ENCODE measurements around the gene CST7.

- TF ChIP-seq CTCF (IDR thresholded peaks at IDR 0.05; ENCODE audit: low read depth, low read length, poor library complexity, severe bottlenecking) = no peak
- no peak for TF ChIP-seq EZH2phosphoT487 (IDR thresholded peaks at IDR 0.05; ENCODE audit: borderline replicate concordance, low read length)
These were observed at the start of gene CST7 for GRCh38 chr20:24948939-24949679.
